Activated naive CD8-positive, alpha-beta T cell treated with anti-CD3 and anti-CD28 coated beads for 36 hours (primary cell): ENCODE measurements around the gene CCDC60. TPM values are rescaled to one million over a fixed set of nuclear protein-coding genes. Genes with fewer than 3 reads are reported as not detected.

Source experiments
- DNase-seq: peaks from one replicate; pipeline ENCODE4 v3.0.0; 2021
- H3K27ac Mint-ChIP-seq: one replicate; pipeline ENCODE4 v1.8.0; 2022; ENCODE audit warnings: mild to moderate bottlenecking, moderate library complexity, mixed read lengths
- H3K27me3 Mint-ChIP-seq: one replicate; pipeline ENCODE4 v1.8.0; 2022; ENCODE audit warnings: mild to moderate bottlenecking, mixed read lengths
- H3K36me3 Mint-ChIP-seq: one replicate; pipeline ENCODE4 v1.8.0; 2021; ENCODE audit warnings: mild to moderate bottlenecking, mixed read lengths
- H3K4me1 Mint-ChIP-seq: one replicate; pipeline ENCODE4 v1.8.0; 2021; ENCODE audit warnings: mixed read lengths
- H3K4me3 Mint-ChIP-seq: one replicate; pipeline ENCODE4 v1.8.0; 2022; ENCODE audit warnings: mild to moderate bottlenecking, moderate library complexity, mixed read lengths
- H3K9me3 Mint-ChIP-seq: one replicate; pipeline ENCODE4 v1.8.0; 2022; ENCODE audit warnings: mixed read lengths
- total RNA-seq, 2 experiments: library from RNA; stranded (reverse); gene quantifications; one replicate each; pipeline ENCODE4 v1.2.3, GENCODE V29; 2021

The CCDC60 gene
- total RNA-seq, 2 experiments from 2014 or later = not detected

DNA sequence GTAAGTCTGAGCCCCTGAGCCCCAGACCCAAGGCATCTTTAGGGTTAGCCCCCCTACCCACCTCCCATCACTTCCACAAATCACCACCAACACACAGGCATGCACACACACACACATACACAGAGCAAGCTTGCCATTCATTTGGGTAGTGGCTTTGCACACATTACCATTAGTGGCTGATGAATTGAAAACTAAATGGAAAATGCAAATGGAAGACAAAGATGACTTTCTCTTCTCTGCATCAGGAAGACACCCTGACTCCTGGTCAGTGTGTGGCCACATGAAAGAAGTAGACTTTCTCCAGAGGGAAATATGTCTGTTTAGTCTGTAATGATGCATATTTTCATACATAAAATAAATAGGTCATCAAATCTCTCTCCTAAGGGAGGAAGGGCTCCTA is 55.2 kb downstream of the CCDC60 start:
- Mint-ChIP-seq H3K27me3 (peaks cover 4% of the 10 kb centered on the region), H3K9me3 (no peaks in the 10 kb centered on the region), H3K4me1 (no peaks in the 10 kb centered on the region), H3K36me3 (no peaks in the 10 kb centered on the region), H3K4me3 (no peak overlapping the region), H3K27ac (no peak overlapping the region)
- no peak for DNase-seq

DNA sequence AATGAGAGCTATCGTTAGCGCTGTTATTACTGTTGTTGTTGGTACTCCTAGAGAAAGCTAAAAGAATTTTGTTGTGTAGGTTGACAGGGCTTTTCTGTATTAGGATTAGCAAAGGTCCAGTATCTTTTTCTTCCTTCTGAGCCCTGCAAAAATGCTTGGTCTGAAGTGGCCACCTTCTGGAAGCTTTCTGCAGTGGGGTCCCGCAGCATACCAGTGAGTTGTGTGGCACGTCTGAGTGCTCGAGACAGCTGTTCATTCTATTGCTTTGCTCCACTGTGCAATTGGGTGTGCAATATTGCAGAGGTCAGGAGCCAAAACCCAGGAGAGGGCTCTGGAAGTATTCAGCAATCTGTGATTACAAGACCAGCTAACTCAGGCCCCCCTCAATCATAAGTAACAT is 57.1 kb downstream of the CCDC60 start:
- Mint-ChIP-seq H3K9me3 (no peaks in the 10 kb centered on the region), H3K27ac (no peak overlapping the region), H3K4me1 (no peaks in the 10 kb centered on the region), H3K4me3 (no peak overlapping the region), H3K36me3 (no peaks in the 10 kb centered on the region), H3K27me3 (peaks cover 4% of the 10 kb centered on the region)
- no peak for DNase-seq

DNA sequence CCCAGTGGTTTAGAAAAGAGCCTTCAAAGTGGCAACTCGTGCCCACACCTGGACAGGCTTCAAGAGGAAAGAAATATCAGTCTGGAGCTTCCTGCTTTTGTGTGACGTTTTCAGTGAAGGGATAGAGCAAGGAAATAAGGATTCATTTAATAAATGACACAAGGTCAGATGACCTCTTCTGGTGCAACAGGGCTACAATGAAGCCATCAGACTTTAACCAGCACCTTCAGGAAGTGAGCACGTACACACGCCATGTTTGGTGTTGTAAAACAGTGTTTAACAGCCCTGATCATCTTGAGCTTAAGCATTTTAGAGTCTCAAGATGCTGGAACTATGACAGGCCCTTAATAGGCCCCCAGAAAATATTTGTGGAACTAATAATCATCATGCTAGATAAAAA is 59.1 kb downstream of the CCDC60 start:
- H3K36me3 Mint-ChIP-seq = no peaks in the 10 kb centered on the region
- H3K4me3 Mint-ChIP-seq = no peak overlapping the region
- H3K4me1 Mint-ChIP-seq = no peaks in the 10 kb centered on the region
- H3K27ac Mint-ChIP-seq = no peak overlapping the region
- no peak for DNase-seq
- H3K9me3 Mint-ChIP-seq = no peaks in the 10 kb centered on the region
- H3K27me3 Mint-ChIP-seq = no peaks in the 10 kb centered on the region

DNA sequence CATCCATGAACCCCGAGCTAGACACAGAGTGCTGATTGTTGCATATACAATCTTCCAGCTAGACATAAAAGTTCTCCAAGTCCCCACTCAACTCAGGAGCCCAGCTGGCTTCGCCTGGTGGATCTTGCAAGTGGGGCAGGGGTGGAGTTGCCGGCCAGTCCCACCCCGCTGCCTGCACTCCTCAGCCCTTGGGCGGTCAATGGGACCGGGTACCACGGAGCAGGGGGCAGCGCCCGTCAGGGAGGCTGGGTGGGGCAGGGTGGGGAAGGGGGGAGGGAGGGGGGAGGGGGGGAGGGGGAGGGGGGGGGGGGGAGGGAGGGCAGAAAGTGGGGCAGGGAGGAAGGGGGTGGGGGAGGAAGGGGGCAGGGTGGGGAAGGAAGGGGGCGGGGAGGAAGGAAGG is 63.0 kb downstream of the CCDC60 start:
- Mint-ChIP-seq H3K4me3 (no peak overlapping the region), H3K4me1 (no peaks in the 10 kb centered on the region), H3K27ac (no peak overlapping the region), H3K27me3 (no peaks in the 10 kb centered on the region), H3K9me3 (no peaks in the 10 kb centered on the region), H3K36me3 (no peaks in the 10 kb centered on the region)
- DNase-seq = no peak

DNA sequence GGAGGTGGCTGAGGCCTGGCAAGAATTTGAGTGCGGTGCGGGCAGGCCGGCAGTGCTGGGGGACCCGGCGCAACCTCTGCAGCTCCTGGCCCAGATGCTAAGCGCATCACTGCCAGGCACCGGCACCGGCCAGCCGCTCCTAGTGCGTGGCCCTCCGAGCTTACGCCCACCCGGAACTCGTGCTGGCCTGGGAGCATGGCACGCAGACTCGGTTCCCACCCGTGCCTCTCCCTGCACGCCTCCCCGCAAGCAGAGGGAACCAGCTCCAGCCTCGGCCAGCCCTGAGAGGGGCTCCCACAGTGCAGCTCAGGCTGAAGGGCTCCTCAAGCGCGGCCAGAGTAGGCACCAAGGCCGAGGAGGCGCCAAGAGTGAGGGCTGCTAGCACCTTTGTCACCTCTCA is 63.7 kb downstream of the CCDC60 start:
- Mint-ChIP-seq H3K4me1 (no peaks in the 10 kb centered on the region), H3K9me3 (no peaks in the 10 kb centered on the region), H3K27me3 (no peaks in the 10 kb centered on the region), H3K36me3 (no peaks in the 10 kb centered on the region), H3K27ac (no peak overlapping the region), H3K4me3 (no peak overlapping the region)
- DNase-seq = no peak

DNA sequence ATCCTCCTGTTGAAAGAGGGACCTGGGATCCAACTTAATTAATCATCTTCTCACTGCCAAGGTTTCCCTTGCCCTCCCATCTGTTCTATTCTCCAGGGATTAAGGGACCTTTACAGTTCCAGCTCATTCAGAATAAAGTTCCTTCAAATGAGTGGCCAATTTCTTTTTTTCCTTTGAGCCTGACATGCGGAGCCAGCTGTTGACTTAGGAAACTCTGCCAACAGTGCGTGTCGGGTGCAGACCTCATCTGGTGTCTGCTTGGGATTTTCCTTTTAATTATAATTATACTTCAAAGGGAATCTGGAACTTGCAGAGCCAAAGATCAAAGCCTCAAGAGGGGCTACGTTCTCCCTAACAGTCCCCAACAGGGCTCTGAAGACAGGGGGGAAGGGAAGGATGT is 64.8 kb downstream of the CCDC60 start:
- H3K27ac Mint-ChIP-seq = no peak overlapping the region
- DNase-seq = no peak
- H3K36me3 Mint-ChIP-seq = no peaks in the 10 kb centered on the region

DNA sequence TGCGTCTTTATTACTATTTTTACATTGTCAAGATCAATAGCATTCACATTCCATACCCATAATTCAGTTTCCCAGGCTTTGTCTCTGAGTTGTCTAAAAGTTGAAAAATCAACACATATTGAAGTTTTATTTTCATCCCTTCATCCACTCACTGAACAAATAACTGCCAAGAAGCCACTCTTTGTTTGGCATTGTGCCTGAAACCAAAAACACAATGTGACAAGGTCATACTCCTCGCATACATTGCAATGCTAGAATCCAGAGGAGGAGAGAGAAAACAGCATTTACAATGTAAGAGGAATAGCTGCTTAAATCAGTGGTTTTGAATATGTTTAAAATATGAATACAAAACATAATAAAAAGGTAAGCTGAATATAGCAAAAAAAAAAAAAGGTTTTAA is 71.8 kb downstream of the CCDC60 start:
- Mint-ChIP-seq H3K27ac (no peak overlapping the region), H3K27me3 (peaks cover 12% of the 10 kb centered on the region), H3K36me3 (no peaks in the 10 kb centered on the region), H3K4me3 (no peak overlapping the region), H3K9me3 (no peaks in the 10 kb centered on the region), H3K4me1 (no peaks in the 10 kb centered on the region)
- DNase-seq = no peak

More for the DNA sequence above, 64.8 kb downstream of the CCDC60 start:
- H3K9me3 Mint-ChIP-seq = no peaks in the 10 kb centered on the region
- H3K27me3 Mint-ChIP-seq = peaks cover 2% of the 10 kb centered on the region
- H3K4me3 Mint-ChIP-seq = no peak overlapping the region
- no peaks in the 10 kb centered on the region for H3K4me1 Mint-ChIP-seq

DNA sequence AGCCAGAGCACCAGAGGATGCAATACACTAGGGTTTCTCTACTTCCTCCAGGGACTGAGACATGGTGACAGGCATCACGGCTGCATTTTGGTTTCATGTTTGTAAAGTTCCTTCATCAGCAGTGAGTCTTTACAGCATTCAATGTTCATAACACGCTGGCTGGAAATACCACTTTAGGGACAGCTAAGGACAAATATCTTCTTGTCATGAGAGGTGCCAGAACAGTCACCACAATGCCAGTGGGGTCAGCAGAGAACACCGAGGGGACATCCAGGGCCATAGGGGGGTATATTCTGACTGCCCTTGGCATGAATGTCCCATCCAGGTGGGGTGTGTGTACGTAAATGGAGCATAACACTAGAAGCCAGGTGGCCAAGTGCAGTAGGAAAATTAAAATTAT is 72.3 kb downstream of the CCDC60 start:
- Mint-ChIP-seq H3K9me3 (no peaks in the 10 kb centered on the region), H3K4me1 (no peaks in the 10 kb centered on the region), H3K36me3 (no peaks in the 10 kb centered on the region), H3K27me3 (peaks cover 15% of the 10 kb centered on the region), H3K4me3 (no peak overlapping the region), H3K27ac (no peak overlapping the region)
- no peak for DNase-seq

DNA sequence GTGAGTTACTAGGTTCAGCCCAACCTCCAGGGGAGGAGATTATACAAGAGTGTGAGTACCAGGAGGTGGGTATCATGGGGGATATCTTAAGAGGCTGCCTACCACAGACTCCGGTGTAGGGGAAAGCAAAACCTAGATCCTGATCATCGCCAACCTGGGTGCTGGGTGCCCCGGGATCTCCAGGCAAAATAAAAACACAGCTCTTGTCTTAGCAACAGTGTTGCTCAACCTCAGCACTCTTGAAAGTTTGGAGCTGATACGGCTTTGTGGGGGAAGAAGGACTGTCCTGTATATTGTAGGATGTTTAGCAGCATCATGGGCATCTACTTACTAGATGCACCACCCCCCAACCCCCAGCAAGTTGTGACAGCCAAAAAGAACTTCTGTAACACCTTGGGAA is 74.5 kb downstream of the CCDC60 start:
- Mint-ChIP-seq H3K4me1 (no peaks in the 10 kb centered on the region), H3K27ac (no peak overlapping the region), H3K27me3 (peaks cover 27% of the 10 kb centered on the region), H3K9me3 (no peaks in the 10 kb centered on the region), H3K4me3 (no peak overlapping the region), H3K36me3 (no peaks in the 10 kb centered on the region)
- DNase-seq = no peak

DNA sequence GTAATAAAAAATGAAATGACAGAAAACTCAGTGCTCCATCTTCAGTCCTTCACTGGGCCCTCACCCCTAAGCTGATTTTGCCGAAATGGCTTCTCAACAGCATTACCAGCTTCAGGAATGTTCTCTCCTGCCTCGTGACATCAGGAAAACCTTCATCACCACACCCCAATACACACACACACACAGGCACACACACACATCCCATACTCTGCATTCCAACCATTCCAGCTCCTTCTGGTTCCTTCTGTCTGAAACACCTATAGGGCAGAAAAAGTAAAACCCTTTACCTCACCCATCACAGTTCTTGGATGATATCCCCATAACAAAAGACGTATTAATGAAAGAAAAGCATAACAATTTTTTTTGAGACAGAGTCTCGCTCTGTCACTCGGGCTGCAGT is 75.9 kb downstream of the CCDC60 start:
- H3K36me3 Mint-ChIP-seq = no peaks in the 10 kb centered on the region
- no peak for DNase-seq
- no peak overlapping the region for H3K4me3 Mint-ChIP-seq
- H3K4me1 Mint-ChIP-seq = no peaks in the 10 kb centered on the region
- no peaks in the 10 kb centered on the region for H3K9me3 Mint-ChIP-seq
- peaks cover 23% of the 10 kb centered on the region for H3K27me3 Mint-ChIP-seq
- no peak overlapping the region for H3K27ac Mint-ChIP-seq

DNA sequence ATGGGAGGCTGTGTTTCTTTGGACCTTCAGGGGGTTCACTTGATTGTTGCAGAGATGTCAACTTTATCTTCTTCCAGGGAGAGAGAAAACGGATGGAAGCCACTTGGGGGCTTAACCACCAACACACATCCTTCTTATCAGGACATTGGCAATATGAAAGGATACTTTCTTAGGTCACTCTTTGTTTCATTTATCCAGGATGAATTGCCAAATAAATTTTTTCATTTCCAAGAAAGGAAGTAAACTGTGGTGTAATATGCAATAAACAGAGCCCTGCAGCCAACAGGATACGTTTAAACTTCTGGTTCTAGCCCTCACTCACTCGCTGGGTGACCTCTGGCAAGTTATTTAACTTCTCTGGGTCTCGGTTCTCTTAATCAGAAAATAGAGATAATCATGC is 77.8 kb downstream of the CCDC60 start:
- no peak overlapping the region for H3K27ac Mint-ChIP-seq
- H3K9me3 Mint-ChIP-seq = no peaks in the 10 kb centered on the region
- H3K27me3 Mint-ChIP-seq = peaks cover 27% of the 10 kb centered on the region
- no peaks in the 10 kb centered on the region for H3K4me1 Mint-ChIP-seq
- H3K4me3 Mint-ChIP-seq = no peak overlapping the region
- H3K36me3 Mint-ChIP-seq = no peaks in the 10 kb centered on the region
- DNase-seq = no peak

DNA sequence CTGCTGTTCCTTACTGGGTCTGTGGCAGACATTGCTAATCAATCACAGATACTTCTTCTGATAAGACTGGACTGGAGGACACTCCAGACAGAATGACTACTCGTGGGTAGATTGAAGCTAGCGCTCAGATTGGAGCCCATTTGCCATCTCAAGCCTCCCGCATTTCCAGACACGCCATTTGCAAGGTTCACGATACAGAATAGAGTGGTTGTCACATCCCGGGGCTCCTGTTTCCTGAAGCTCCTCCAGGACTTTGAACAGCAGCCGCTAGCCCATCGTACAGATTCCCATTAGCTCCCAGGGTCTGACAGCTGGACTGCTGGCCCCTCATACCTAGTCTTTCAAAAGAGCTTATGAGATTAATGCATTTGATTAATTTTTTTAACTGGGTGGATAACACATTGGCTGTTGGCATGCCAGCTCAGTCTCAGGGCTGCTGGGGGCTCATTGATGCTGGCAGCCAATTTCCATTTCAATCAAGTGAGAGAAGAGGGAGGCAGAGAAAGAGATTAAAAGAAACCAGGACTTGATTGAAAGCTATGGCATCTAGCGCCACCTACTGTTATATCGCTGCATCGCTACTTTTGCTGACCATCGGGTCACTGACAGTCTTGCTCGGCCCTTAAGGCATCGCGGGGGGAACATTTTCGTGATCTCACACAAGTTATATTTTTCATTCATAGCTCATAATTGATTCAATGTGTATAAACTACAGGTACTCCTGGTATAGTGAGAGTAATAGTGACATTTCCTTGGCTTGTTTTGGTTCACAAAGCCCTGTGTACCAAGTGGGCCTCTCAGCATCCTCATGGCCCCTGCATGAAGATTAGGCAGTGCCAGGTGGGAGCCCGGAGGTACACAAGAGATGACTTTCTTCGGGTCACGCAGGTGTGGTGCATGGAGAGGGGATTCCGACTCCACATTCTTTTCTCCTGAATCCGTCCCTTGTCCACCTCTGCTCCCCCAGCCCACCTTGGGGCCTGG is 78.6 kb downstream of the CCDC60 start:
- no peak overlapping the region for H3K4me3 Mint-ChIP-seq
- H3K36me3 Mint-ChIP-seq = no peaks in the 10 kb centered on the region
- H3K27me3 Mint-ChIP-seq = peaks cover 28% of the 10 kb centered on the region
- no peaks in the 10 kb centered on the region for H3K4me1 Mint-ChIP-seq
- no peaks in the 10 kb centered on the region for H3K9me3 Mint-ChIP-seq
- peak; percentile 6 for DNase-seq
- H3K27ac Mint-ChIP-seq = no peak overlapping the region

DNA sequence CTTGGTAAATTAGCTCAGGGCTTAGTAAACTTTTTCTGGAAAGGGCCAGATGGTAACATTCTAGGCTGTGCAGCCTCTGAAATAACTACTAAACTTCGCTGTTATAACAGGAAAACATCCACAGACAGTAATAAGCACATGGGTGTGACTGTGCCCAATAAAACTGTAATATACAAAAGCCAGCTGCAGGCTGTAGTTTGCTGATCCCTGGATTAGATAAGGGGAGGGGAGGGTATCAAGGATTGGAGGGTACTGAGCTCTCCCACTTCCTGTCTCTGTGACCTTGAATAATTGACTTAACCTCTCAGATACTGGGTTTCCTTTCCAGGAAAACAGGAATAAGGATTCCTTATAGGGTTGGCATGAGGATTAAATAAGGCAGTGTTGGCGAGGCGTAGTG is 81.2 kb downstream of the CCDC60 start:
- Mint-ChIP-seq H3K4me3 (no peak overlapping the region), H3K36me3 (no peaks in the 10 kb centered on the region), H3K9me3 (no peaks in the 10 kb centered on the region), H3K27ac (no peak overlapping the region), H3K4me1 (no peaks in the 10 kb centered on the region), H3K27me3 (peaks cover 34% of the 10 kb centered on the region)
- no peak for DNase-seq

DNA sequence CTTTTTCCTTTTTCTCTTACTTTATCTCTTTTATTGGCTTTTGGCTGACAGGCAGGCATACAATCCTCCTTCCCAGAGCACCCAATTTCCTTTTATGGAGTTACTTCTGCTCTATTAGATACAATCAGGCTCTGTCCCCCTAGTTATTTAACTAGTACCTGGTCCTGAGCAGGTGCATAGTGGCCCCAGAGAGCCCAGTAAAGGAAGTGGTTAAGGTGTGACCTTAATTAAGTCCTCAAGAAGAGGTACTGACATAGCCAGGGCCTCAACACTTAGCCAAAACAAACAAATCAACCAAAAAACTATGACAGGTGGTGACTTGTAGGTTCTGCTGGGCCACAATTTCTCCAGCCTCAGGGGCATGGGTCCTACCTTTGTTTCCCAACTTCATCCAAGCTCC is 82.9 kb downstream of the CCDC60 start:
- no peak overlapping the region for H3K27ac Mint-ChIP-seq
- H3K4me1 Mint-ChIP-seq = no peaks in the 10 kb centered on the region
- H3K36me3 Mint-ChIP-seq = no peaks in the 10 kb centered on the region
- no peak for DNase-seq
- no peaks in the 10 kb centered on the region for H3K9me3 Mint-ChIP-seq
- peaks cover 22% of the 10 kb centered on the region for H3K27me3 Mint-ChIP-seq
- H3K4me3 Mint-ChIP-seq = no peak overlapping the region

DNA sequence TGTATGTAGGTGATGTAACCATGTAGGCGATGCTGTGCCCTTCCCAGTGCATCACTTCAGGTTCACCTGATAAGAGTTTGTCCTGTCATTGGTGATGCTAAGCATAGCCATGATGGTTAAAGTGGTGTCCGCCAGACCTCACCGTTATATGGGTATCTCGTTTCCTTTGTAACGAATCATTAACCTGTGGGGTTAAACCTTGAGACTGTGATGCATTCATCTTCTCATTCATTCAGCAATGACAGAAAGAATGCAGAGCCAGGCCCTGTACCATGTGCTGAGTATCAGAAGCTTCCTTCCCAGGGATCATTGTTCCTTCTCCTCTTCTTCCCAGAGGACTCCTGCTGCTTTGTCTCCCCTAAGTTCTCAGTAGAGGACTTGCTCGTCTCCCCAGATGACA is 84.9 kb downstream of the CCDC60 start:
- H3K4me3 Mint-ChIP-seq = no peak overlapping the region
- H3K4me1 Mint-ChIP-seq = no peaks in the 10 kb centered on the region
- H3K27me3 Mint-ChIP-seq = peaks cover 19% of the 10 kb centered on the region
- no peaks in the 10 kb centered on the region for H3K36me3 Mint-ChIP-seq
- DNase-seq = no peak
- H3K9me3 Mint-ChIP-seq = no peaks in the 10 kb centered on the region
- no peak overlapping the region for H3K27ac Mint-ChIP-seq

DNA sequence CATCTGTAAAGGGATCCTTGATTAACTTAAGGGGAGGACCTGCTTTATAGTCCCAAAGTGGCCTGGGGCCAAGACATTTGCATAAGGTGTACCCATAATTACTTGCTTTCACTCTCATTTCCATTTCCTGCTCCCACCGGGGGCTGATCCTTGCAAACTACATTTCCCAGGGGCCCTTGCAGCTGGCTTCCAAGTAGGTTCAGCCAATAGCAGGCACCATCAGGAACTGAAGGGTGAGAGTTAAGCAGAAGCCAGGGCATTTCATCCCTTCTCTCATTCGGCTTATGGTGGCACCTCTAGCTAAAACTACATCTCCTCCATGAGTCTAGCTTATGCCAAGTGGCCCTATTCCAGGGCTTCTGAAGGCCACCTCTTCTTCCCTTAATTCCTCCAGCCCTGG is 88.8 kb downstream of the CCDC60 start:
- peaks cover 16% of the 10 kb centered on the region for H3K27me3 Mint-ChIP-seq
- no peaks in the 10 kb centered on the region for H3K36me3 Mint-ChIP-seq
- H3K27ac Mint-ChIP-seq = no peak overlapping the region
- H3K9me3 Mint-ChIP-seq = no peaks in the 10 kb centered on the region
- H3K4me1 Mint-ChIP-seq = no peaks in the 10 kb centered on the region
- H3K4me3 Mint-ChIP-seq = no peak overlapping the region
- DNase-seq = no peak
